HG03045 (cell line): ENCODE data around the gene ACOX2.
"Not testable (repeated sequence)": the region's sequence is repeated elsewhere in the genome, so short reads cannot be mapped to it uniquely, and the experiment has no call there.

Source experiments
- ATAC-seq: cut with Tn5 transposase; IDR thresholded peaks from one replicate; pipeline ENCODE4 v1.9.1; 2021; ENCODE audit warnings: mild to moderate bottlenecking, moderate library complexity; ENCODE audit not compliant: unreplicated experiment

ACOX2 gene

GRCh38 chr3:58535531-58536500 lies 1.2 kb downstream of the ACOX2 start:
- ATAC-seq, result no peak

GRCh38 chr3:58534592-58535494 lies 2.1 kb downstream of the ACOX2 start:
- ATAC-seq, result no peak

- peak; percentile 87 for ATAC-seq
Observed at GRCh38 chr3:58532794-58533220, 4.2 kb downstream of the ACOX2 start.

- ATAC-seq, result no peak
Observed at GRCh38 chr3:58531956-58532355, 5.0 kb downstream of the ACOX2 start.

GRCh38 chr3:58531555-58531954 lies 5.4 kb downstream of the ACOX2 start:
- ATAC-seq, result no peak

- ATAC-seq, result no peak
Observed at GRCh38 chr3:58530354-58530865, 6.6 kb downstream of the ACOX2 start.

- ATAC-seq, result no peak
Observed at GRCh38 chr3:58529516-58530353, 7.3 kb downstream of the ACOX2 start.

GRCh38 chr3:58528629-58529028 lies 8.4 kb downstream of the ACOX2 start:
- ATAC-seq, result no peak

GRCh38 chr3:58527440-58527839 lies 9.6 kb downstream of the ACOX2 start:
- ATAC-seq, result not testable (repeated sequence)

- no peak for ATAC-seq
Observed at GRCh38 chr3:58526515-58526957, 10.5 kb downstream of the ACOX2 start.

- ATAC-seq, result no peak
Observed at GRCh38 chr3:58524326-58524888, 12.6 kb downstream of the ACOX2 start.

- ATAC-seq, result no peak
Observed at GRCh38 chr3:58522759-58523425, 14.1 kb downstream of the ACOX2 start.

- no peak for ATAC-seq
Observed at GRCh38 chr3:58521917-58522631, 14.9 kb downstream of the ACOX2 start.

GRCh38 chr3:58521336-58521670 lies 15.7 kb downstream of the ACOX2 start:
- ATAC-seq, result no peak

GRCh38 chr3:58520403-58521335 lies 16.3 kb downstream of the ACOX2 start:
- ATAC-seq, result no peak

- no peak for ATAC-seq
Observed at GRCh38 chr3:58519668-58520402, 17.2 kb downstream of the ACOX2 start.

- ATAC-seq, result no peak
Observed at GRCh38 chr3:58518291-58518789, 18.6 kb downstream of the ACOX2 start.
